GM12878 (cell line): ENCODE data around the gene EWSR1.

ENCODE experiments used
- BCL11A ChIP-seq: IDR thresholded peaks from 2 replicates; pipeline ENCODE4 v1.6.1; 2011; ENCODE audit warnings: low read depth, low read length
- RAD21 ChIP-seq: IDR thresholded peaks from 2 replicates; pipeline ENCODE4 v1.6.1; 2011; ENCODE audit warnings: mild to moderate bottlenecking, low read depth, low read length, moderate library complexity; ENCODE audit not compliant: insufficient read depth
- RAD51 ChIP-seq: fragments of 450-650 bp; IDR thresholded peaks from 2 replicates; pipeline ENCODE4 v1.6.1; 2016; ENCODE audit warnings: moderate library complexity, mild to moderate bottlenecking, inconsistent platforms
- RELA ChIP-seq: fragments of 450-650 bp; IDR thresholded peaks from 2 replicates; pipeline ENCODE4 v1.8.0; 2014; ENCODE audit warnings: borderline replicate concordance; ENCODE audit not compliant: partially characterized antibody
- SRF ChIP-seq, 2 experiments: IDR thresholded peaks; 2 replicates each; pipeline ENCODE4 v1.6.1; 2011; ENCODE audit warnings: low read depth in 2 of 2, low read length in 2 of 2, mild to moderate bottlenecking in 1 of 2, moderate library complexity in 1 of 2
- ZNF384 ChIP-seq: IDR thresholded peaks from 2 replicates; pipeline ENCODE4 v1.6.1; 2012; ENCODE audit warnings: low read depth, mild to moderate bottlenecking, low read length, improper control_type of control experiment, borderline replicate concordance
- TF ChIP-seq, protein P1 (sequence below), 3 experiments: IDR thresholded peaks in 2 of 3; conservative IDR thresholded peaks in 1 of 3; 2 replicates each; pipeline ENCODE4 v1.5.1; 2011; ENCODE audit warnings: low read depth in 3 of 3, low read length in 3 of 3, mild to moderate bottlenecking in 3 of 3, control low read depth in 2 of 3, moderate library complexity in 2 of 3, inconsistent platforms in 1 of 3, mixed read lengths in 1 of 3; ENCODE audit not compliant: control insufficient read depth in 2 of 3, insufficient read depth in 1 of 3; ENCODE audit errors: extremely low read depth in 1 of 3
- TF ChIP-seq, protein P2 (sequence below): IDR thresholded peaks from 2 replicates; pipeline ENCODE4 v1.6.1; 2012; ENCODE audit warnings: low read length, inconsistent platforms
- TF ChIP-seq, protein P3 (sequence below): IDR thresholded peaks from 2 replicates; pipeline ENCODE4 v1.6.1; 2011; ENCODE audit warnings: low read depth, mild to moderate bottlenecking, low read length, moderate library complexity, borderline replicate concordance; ENCODE audit errors: extremely low read depth

DNA sequence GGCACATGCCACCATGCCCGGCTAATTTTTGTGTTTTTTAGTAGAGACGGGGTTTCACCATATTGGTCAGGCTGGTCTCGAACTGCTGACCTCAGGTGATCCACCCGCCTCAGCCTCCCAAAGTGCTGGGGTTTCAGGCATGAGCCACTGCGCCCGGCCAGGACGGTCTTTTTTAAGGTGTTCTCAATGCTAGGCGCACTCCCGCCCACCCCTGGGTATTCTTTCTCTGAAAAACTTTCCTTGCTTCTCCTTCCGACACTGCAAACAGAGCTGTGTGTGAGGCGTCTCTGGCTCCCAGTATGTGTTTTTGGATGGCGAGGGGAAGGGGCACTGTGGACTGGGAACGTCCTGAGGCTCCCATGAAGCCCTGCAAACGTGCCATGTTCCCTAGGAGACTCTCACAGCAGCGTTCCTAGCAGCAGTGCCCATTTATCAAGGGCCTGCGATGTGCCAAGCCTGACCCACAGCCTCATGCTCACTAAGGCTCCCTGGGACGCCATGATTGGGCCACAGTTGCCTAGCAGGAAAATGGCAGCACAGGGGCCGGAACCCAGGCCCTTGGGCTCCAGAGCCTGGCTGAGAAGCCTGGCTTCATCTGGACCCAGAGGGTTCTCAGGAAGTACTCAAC is 49.9 kb downstream of the EWSR1 start:
- TF ChIP-seq, protein P1, sequence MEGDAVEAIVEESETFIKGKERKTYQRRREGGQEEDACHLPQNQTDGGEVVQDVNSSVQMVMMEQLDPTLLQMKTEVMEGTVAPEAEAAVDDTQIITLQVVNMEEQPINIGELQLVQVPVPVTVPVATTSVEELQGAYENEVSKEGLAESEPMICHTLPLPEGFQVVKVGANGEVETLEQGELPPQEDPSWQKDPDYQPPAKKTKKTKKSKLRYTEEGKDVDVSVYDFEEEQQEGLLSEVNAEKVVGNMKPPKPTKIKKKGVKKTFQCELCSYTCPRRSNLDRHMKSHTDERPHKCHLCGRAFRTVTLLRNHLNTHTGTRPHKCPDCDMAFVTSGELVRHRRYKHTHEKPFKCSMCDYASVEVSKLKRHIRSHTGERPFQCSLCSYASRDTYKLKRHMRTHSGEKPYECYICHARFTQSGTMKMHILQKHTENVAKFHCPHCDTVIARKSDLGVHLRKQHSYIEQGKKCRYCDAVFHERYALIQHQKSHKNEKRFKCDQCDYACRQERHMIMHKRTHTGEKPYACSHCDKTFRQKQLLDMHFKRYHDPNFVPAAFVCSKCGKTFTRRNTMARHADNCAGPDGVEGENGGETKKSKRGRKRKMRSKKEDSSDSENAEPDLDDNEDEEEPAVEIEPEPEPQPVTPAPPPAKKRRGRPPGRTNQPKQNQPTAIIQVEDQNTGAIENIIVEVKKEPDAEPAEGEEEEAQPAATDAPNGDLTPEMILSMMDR (IDR thresholded peaks at IDR 0.05 in 2 of 3, conservative IDR thresholded peaks at IDR 0.05 in 1 of 3; ENCODE audit: control insufficient read depth in 2 of 3, extremely low read depth in 1 of 3, insufficient read depth in 1 of 3, low read depth in 3 of 3, low read length in 3 of 3): no peak
- TF ChIP-seq, protein P2, sequence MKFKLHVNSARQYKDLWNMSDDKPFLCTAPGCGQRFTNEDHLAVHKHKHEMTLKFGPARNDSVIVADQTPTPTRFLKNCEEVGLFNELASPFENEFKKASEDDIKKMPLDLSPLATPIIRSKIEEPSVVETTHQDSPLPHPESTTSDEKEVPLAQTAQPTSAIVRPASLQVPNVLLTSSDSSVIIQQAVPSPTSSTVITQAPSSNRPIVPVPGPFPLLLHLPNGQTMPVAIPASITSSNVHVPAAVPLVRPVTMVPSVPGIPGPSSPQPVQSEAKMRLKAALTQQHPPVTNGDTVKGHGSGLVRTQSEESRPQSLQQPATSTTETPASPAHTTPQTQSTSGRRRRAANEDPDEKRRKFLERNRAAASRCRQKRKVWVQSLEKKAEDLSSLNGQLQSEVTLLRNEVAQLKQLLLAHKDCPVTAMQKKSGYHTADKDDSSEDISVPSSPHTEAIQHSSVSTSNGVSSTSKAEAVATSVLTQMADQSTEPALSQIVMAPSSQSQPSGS: no peak
- TF ChIP-seq, protein P3, sequence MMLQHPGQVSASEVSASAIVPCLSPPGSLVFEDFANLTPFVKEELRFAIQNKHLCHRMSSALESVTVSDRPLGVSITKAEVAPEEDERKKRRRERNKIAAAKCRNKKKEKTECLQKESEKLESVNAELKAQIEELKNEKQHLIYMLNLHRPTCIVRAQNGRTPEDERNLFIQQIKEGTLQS: no peak
- TF ChIP-seq SRF (IDR thresholded peaks at IDR 0.05; ENCODE audit: low read depth in 2 of 2, low read length in 2 of 2): no peak
- no peak for TF ChIP-seq RELA
- TF ChIP-seq RAD51: no peak
- no peak for TF ChIP-seq BCL11A
- TF ChIP-seq RAD21: no peak
- TF ChIP-seq ZNF384: no peak
